ENCODE measurements around the gene C2CD4C.
"Not testable (repeated sequence)": the region's sequence is repeated elsewhere in the genome, so short reads cannot be mapped to it uniquely, and the experiment has no call there.

C2CD4C gene

GRCh38 chr19:434152-434960 lies 25.4 kb upstream of the C2CD4C start:
- no peaks in the 10 kb centered on the region for H3K27me3 ChIP-seq (ENCODE audit: insufficient read depth, low read length)
- peaks cover 5% of the 10 kb centered on the region for H3K36me3 ChIP-seq (ENCODE audit: insufficient read depth, low read length)
- peaks cover 17% of the 10 kb centered on the region for H3K9me3 ChIP-seq (ENCODE audit: low read length)
- H3K4me3 ChIP-seq (ENCODE audit: low read length) = no peak overlapping the region
- H2AFZ ChIP-seq (ENCODE audit: low read depth, low read length) = no peak overlapping the region
- no peaks in the 10 kb centered on the region for H3K4me1 ChIP-seq (ENCODE audit: insufficient read depth, low read length)

GRCh38 chr19:430701-431100 lies 21.8 kb upstream of the C2CD4C start:
- Histone ChIP-seq H3K4me3 (ENCODE audit: low read length) (no peak overlapping the region), H3K36me3 (ENCODE audit: insufficient read depth, low read length) (peaks cover 5% of the 10 kb centered on the region), H3K27me3 (ENCODE audit: insufficient read depth, low read length) (no peaks in the 10 kb centered on the region), H3K4me1 (ENCODE audit: insufficient read depth, low read length) (no peaks in the 10 kb centered on the region), H3K9me3 (ENCODE audit: low read length) (peaks cover 22% of the 10 kb centered on the region), H2AFZ (ENCODE audit: low read depth, low read length) (no peak overlapping the region)

- H3K4me1 ChIP-seq (ENCODE audit: insufficient read depth, low read length) = no peaks in the 10 kb centered on the region
- H3K4me3 ChIP-seq (ENCODE audit: low read length) = no peak overlapping the region
- H2AFZ ChIP-seq (ENCODE audit: low read depth, low read length) = no peak overlapping the region
- no peaks in the 10 kb centered on the region for H3K27me3 ChIP-seq (ENCODE audit: insufficient read depth, low read length)
- peaks cover 23% of the 10 kb centered on the region for H3K9me3 ChIP-seq (ENCODE audit: low read length)
- H3K36me3 ChIP-seq (ENCODE audit: insufficient read depth, low read length) = peaks cover 5% of the 10 kb centered on the region
Measured at GRCh38 chr19:428149-428548, 19.2 kb upstream of the C2CD4C start.

GRCh38 chr19:427675-428074 lies 18.7 kb upstream of the C2CD4C start:
- not testable (repeated sequence) for H2AFZ ChIP-seq (ENCODE audit: low read depth, low read length); H3K4me3 ChIP-seq (ENCODE audit: low read length); H3K36me3 ChIP-seq (ENCODE audit: insufficient read depth, low read length); H3K4me1 ChIP-seq (ENCODE audit: insufficient read depth, low read length); H3K27me3 ChIP-seq (ENCODE audit: insufficient read depth, low read length)
- peaks cover 23% of the 10 kb centered on the region for H3K9me3 ChIP-seq (ENCODE audit: low read length)

DNA sequence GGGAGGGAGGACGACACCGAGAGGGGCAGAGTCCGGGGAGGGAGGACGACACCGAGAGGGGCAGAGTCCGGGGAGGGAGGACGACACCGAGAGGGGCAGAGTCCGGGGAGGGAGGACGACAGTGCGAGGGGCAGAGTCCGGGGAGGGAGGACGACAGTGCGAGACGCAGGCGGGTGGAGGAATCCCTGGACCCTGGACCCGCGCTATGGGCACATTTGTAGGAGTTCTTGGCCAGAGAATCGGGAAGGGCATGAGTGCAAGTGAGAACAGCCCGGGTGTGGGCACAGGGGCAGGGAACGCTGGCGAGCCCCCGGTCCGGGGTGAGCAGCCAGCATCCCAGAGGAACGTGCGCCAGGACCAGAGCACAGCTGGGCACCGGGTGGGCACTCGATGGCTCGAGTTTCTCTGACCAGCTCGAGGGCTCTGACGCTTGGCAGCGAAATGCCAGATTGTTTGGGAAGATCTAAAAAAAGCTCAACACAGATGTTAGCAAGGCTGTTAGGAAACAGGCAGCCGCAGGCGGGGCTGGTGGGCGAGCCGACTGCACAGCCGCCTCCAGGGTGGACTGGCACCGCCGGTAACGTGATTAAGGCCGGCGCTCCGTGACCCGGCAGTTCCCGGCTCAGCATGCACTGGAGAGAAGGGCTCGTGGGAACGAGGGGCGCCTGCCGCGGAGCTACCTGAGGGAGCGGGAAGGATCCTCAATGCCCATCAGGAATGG lies 17.9 kb upstream of the C2CD4C start:
- peaks cover 25% of the 10 kb centered on the region for H3K9me3 ChIP-seq (ENCODE audit: low read length)
- H3K4me3 ChIP-seq (ENCODE audit: low read length) = no peak overlapping the region
- no peaks in the 10 kb centered on the region for H3K27me3 ChIP-seq (ENCODE audit: insufficient read depth, low read length)
- no peak overlapping the region for H2AFZ ChIP-seq (ENCODE audit: low read depth, low read length)
- peaks cover 5% of the 10 kb centered on the region for H3K36me3 ChIP-seq (ENCODE audit: insufficient read depth, low read length)
- no peaks in the 10 kb centered on the region for H3K4me1 ChIP-seq (ENCODE audit: insufficient read depth, low read length)

- H3K4me1 ChIP-seq (ENCODE audit: insufficient read depth, low read length) = no peaks in the 10 kb centered on the region
- H3K27me3 ChIP-seq (ENCODE audit: insufficient read depth, low read length) = no peaks in the 10 kb centered on the region
- peaks cover 5% of the 10 kb centered on the region for H3K36me3 ChIP-seq (ENCODE audit: insufficient read depth, low read length)
- H3K9me3 ChIP-seq (ENCODE audit: low read length) = peaks cover 21% of the 10 kb centered on the region
- H3K4me3 ChIP-seq (ENCODE audit: low read length) = no peak overlapping the region
- H2AFZ ChIP-seq (ENCODE audit: low read depth, low read length) = no peak overlapping the region
Measured at GRCh38 chr19:425056-425455, 16.1 kb upstream of the C2CD4C start.

DNA sequence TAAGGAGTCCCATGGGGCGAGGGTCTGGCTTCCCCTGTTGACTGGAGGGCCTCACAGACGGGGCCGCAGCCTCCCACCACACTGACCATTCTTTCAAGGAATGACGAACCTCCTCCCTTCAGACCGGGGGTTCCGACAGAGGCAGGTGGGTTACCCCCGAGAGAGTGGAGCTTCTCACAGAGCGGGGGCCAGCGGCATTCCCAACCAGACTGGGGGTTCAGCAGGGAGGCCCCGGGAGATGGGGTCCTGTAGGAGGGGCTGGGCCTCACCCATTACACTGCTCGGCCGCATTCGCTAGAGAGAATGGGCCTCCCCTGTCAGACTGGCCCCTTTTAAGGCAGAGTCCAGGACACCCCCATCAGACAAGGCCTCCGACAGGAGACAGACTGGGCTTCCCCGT lies 15.6 kb upstream of the C2CD4C start:
- H3K36me3 ChIP-seq (ENCODE audit: insufficient read depth, low read length) = peaks cover 5% of the 10 kb centered on the region
- H3K27me3 ChIP-seq (ENCODE audit: insufficient read depth, low read length) = no peaks in the 10 kb centered on the region
- no peaks in the 10 kb centered on the region for H3K4me1 ChIP-seq (ENCODE audit: insufficient read depth, low read length)
- peaks cover 17% of the 10 kb centered on the region for H3K9me3 ChIP-seq (ENCODE audit: low read length)
- H2AFZ ChIP-seq (ENCODE audit: low read depth, low read length) = no peak overlapping the region
- H3K4me3 ChIP-seq (ENCODE audit: low read length) = no peak overlapping the region

- Histone ChIP-seq H3K4me1 (ENCODE audit: insufficient read depth, low read length) (no peaks in the 10 kb centered on the region), H3K4me3 (ENCODE audit: low read length) (no peak overlapping the region), H3K27me3 (ENCODE audit: insufficient read depth, low read length) (no peaks in the 10 kb centered on the region), H3K36me3 (ENCODE audit: insufficient read depth, low read length) (peaks cover 5% of the 10 kb centered on the region), H3K9me3 (ENCODE audit: low read length) (peaks cover 12% of the 10 kb centered on the region), H2AFZ (ENCODE audit: low read depth, low read length) (no peak overlapping the region)
Measured at GRCh38 chr19:423691-424466, 14.9 kb upstream of the C2CD4C start.

DNA sequence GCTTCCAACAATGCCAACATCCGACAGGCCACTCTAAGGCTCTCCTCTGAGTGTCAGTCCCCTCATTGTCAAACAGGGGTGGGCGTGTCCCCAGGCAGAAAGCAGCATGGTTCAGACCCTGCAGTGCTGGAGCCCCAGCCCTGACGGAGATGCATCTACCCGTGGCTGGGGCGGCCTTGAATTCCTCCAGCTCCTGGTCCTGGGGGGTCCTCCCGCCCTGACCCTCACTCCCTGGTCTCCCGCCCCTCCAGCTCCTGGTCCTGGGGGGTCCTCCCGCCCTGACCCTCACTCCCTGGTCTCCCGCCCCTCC lies 13.9 kb upstream of the C2CD4C start:
- H3K27me3 ChIP-seq (ENCODE audit: insufficient read depth, low read length); H2AFZ ChIP-seq (ENCODE audit: low read depth, low read length); H3K9me3 ChIP-seq (ENCODE audit: low read length); H3K4me1 ChIP-seq (ENCODE audit: insufficient read depth, low read length); H3K4me3 ChIP-seq (ENCODE audit: low read length); H3K36me3 ChIP-seq (ENCODE audit: insufficient read depth, low read length): not testable (repeated sequence)

DNA sequence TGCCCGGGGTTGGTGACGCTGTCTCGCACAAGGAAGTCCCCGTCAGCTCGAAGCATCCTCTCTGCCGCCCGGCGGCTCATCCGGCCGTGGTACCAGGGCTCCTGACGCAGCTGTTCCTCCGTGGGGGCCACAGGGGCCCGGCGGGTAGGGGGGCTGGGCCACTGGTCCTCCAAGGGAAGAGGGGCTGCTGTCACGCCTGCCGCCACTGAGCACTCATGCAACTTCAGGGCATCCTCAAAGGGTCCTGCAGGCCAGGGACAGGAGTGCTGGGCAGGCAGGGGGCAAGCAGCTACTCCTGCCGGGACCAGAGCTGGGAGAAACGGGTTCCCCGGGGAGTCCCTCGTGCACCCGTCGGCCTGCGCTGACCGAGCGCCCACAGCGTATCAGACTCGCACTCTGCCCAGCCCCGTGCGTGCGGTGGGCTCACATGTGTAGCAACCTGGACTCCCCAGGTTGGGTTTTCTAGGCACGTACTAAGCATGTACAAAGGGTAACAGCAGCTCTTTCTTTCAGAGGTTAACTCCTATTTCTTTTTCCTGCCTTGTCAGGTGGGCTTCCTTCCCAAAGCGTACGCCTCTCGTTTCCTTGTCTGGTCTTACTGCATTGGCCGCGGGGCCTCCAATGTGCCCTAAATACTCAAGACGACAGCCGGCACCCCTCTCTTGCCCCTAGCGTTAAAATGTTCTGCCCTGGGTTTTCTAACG lies 13.4 kb upstream of the C2CD4C start:
- Histone ChIP-seq H3K36me3 (ENCODE audit: insufficient read depth, low read length) (peaks cover 5% of the 10 kb centered on the region), H3K9me3 (ENCODE audit: low read length) (peaks cover 9% of the 10 kb centered on the region), H3K4me3 (ENCODE audit: low read length) (no peak overlapping the region)

DNA sequence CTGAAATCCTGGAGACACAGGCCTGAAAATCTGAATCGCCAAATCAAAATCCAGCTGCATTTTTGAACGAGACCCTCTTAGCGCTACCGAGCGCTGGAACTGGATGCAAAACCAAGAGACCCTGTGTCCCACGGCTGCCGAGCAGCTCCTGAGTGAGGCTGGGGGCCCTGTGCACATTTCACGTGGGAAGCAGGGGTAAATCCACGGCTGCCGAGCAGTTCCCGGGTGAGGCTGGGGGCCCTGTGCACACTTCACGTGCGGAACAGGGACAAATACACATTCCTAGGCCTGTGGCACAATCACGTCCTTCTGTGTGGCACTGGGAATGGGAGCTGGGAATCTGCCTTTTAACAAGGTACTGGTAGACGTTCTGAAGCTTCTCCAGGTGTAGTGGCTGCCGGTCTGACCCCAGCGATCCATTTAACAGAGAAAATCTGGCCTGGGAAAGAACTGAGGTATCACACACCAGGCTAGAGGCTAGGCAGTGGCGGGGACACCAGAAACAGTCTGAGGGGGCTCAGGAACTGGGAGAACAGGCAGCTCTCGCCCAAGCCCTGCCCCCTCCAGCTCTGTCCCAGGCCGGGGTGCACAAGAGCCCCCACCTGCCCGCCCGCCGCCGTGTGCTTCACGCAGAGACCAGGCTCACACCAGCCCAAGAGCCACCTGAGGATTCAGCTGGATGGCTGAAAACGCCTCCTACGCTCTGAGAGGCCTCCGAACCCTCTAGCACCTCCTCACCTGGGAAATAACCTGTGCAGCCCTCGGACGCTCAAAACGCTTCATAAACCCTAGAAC lies 11.0 kb upstream of the C2CD4C start:
- Histone ChIP-seq H2AFZ (ENCODE audit: low read depth, low read length) (no peak overlapping the region), H3K27me3 (ENCODE audit: insufficient read depth, low read length) (no peaks in the 10 kb centered on the region), H3K4me3 (ENCODE audit: low read length) (no peak overlapping the region), H3K4me1 (ENCODE audit: insufficient read depth, low read length) (peaks cover 23% of the 10 kb centered on the region), H3K36me3 (ENCODE audit: insufficient read depth, low read length) (peaks cover 5% of the 10 kb centered on the region), H3K9me3 (ENCODE audit: low read length) (peaks cover 10% of the 10 kb centered on the region)

More for the DNA sequence above, 13.4 kb upstream of the C2CD4C start:
- no peak overlapping the region for H2AFZ ChIP-seq (ENCODE audit: low read depth, low read length)
- no peaks in the 10 kb centered on the region for H3K27me3 ChIP-seq (ENCODE audit: insufficient read depth, low read length)
- H3K4me1 ChIP-seq (ENCODE audit: insufficient read depth, low read length) = peaks cover 12% of the 10 kb centered on the region
